GM23248 (cell line): ENCODE data around the gene BCL2.

Experiments used
- EZH2 ChIP-seq: fragments of 200-600 bp; sonication (generic); IDR thresholded peaks from 2 replicates; pipeline ENCODE4 v1.6.1; 2018; ENCODE audit warnings: antibody characterized with exemption, mild to moderate bottlenecking; ENCODE audit not compliant: insufficient read depth, poor library complexity, severe bottlenecking
- EZH2phosphoT487 ChIP-seq: fragments of 200-600 bp; sonication (generic); IDR thresholded peaks from 2 replicates; pipeline ENCODE4 v1.6.1; 2018; ENCODE audit warnings: antibody characterized with exemption, moderate library complexity, mild to moderate bottlenecking, low read depth; ENCODE audit not compliant: insufficient read depth

DNA sequence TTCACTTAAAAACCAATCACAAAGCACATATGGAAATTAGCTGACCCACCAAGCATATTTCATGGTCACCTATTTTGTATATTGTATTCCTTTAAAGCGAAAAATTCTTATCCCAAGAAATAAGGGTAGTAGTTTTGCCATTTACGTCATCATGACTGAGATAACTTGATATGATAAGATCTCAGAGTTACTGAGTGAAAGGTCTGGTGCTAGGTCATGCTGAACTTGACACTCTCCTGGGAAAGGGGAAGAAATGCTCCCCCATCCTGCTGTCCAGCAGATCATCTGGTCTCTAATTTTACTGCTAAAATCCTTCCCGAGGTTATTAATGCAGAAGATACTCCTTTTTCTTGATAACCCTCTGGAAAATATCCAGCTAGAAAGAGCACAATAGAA is 78.3 kb downstream of the BCL2 start:
- TF ChIP-seq EZH2phosphoT487 (no peak), EZH2 (no peak)
